ENCODE results near the gene FTMT.

Gene FTMT

DNA sequence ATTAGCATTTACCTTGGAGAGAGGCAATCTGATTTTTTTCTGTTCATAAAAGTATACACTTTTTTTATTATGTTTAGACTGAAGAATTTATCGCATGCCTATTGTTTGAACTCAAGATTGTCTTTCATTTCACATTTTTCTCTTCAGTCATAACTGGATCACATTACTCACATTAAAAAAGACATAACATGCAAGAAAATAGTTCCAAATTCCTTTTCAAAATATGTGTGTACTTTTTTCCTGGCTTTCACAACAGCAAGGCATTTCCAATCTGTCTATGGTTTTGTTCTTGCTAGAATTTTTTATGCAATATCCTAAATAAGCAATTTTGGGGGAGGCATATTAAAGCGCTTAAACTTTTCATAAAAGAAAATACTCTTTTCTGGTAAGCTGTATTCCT lies 21.2 kb downstream of the FTMT start:
- no peak overlapping the region for H3K4me3 ChIP-seq (ENCODE audit: low read depth, low read length)
- no peak for TF ChIP-seq CTCF (conservative IDR thresholded peaks at IDR 0.05; ENCODE audit: low read depth, low read length)
- no peak for DNase-seq (ENCODE audit: low read depth)

- no peak for TF ChIP-seq CTCF (conservative IDR thresholded peaks at IDR 0.05; ENCODE audit: low read depth, low read length)
- DNase-seq (ENCODE audit: low read depth) = no peak
- H3K4me3 ChIP-seq (ENCODE audit: low read depth, low read length) = no peak overlapping the region
Measured at GRCh38 chr5:121873409-121873808, 21.7 kb downstream of the FTMT start.

DNA sequence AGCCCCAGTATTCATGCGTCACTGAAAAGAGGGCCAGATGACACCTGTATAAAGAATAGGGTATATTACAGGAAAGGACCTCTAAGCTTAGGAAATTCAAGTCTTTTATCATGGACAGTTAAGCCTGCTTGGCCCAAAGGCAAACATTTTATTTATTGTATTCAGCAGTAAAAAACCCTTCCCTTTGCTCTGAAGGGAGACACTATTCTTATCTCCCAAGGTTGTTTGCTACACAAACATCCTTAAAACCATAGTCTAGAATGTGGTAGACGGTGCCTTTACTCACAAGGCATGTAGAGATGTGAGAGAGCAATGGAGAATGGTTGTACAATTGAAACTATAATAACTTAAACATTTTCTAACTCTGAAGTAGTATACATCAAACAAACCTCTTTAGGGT lies 33.9 kb downstream of the FTMT start:
- no peak for DNase-seq (ENCODE audit: low read depth)
- TF ChIP-seq CTCF (conservative IDR thresholded peaks at IDR 0.05; ENCODE audit: low read depth, low read length) = no peak
- no peak overlapping the region for H3K4me3 ChIP-seq (ENCODE audit: low read depth, low read length)

GRCh38 chr5:121887727-121888126 lies 36.0 kb downstream of the FTMT start:
- DNase-seq (ENCODE audit: low read depth) = no peak
- no peak overlapping the region for H3K4me3 ChIP-seq (ENCODE audit: low read depth, low read length)
- TF ChIP-seq CTCF (conservative IDR thresholded peaks at IDR 0.05; ENCODE audit: low read depth, low read length) = no peak

DNA sequence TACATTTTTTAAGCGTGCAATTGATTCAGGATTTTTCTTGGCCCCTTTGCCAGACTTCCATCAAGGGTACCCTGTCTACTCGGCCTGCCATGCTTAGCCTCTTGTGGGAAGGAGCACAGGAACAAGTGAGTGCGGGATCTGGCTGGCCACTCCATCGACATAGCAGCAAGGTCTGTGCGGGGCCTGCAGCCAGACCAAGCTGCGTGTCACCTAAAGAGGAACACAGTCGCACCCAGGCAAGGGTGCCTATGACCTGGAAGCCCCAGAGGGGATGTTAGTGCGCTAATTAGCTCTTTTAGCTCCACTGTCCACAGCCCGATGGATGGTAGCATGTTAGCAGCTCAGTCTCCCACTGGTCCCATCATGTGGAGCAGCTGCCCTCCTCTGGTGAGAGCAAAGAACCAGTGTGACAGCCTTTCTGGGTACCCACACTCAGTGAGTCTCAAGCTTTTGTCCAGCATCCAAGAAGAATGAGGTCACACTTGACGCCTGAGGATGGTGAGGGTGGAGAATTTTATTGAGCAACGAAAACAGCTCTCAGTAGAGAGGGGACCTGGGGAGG lies 38.7 kb downstream of the FTMT start:
- no peak for DNase-seq (ENCODE audit: low read depth)
- H3K4me3 ChIP-seq (ENCODE audit: low read depth, low read length) = no peak overlapping the region
- TF ChIP-seq CTCF (conservative IDR thresholded peaks at IDR 0.05; ENCODE audit: low read depth, low read length) = no peak

- no peak overlapping the region for H3K4me3 ChIP-seq (ENCODE audit: low read depth, low read length)
- no peak for DNase-seq (ENCODE audit: low read depth)
- TF ChIP-seq CTCF (conservative IDR thresholded peaks at IDR 0.05; ENCODE audit: low read depth, low read length) = no peak
Measured at GRCh38 chr5:121897341-121897740, 45.7 kb downstream of the FTMT start.

GRCh38 chr5:121899346-121899745 lies 47.7 kb downstream of the FTMT start:
- H3K4me3 ChIP-seq (ENCODE audit: low read depth, low read length) = no peak overlapping the region
- DNase-seq (ENCODE audit: low read depth) = no peak
- TF ChIP-seq CTCF (conservative IDR thresholded peaks at IDR 0.05; ENCODE audit: low read depth, low read length) = no peak
